GM13977 (cell line): Measurements from ENCODE around the gene TTC9C.

Experiments
- DNase-seq: peaks from one replicate; pipeline ENCODE4 v3.0.0; 2012; ENCODE audit warnings: low spot score
- in situ Hi-C: fragments of 300-500 bp; cut with MboI; formaldehyde crosslinking; loops from one replicate; pipeline ENCODE4 v1.12.0; 2022; ENCODE audit warnings: low sequenced_read_pairs, low pct_unique_long_range_greater_than_20kb, mixed read lengths, inconsistent platforms; ENCODE audit not compliant: unreplicated experiment
- TF ChIP-seq, protein P1 (sequence below): IDR thresholded peaks from 2 replicates; pipeline ENCODE4 v1.5.1; 2012; ENCODE audit warnings: mild to moderate bottlenecking, control low read depth; ENCODE audit not compliant: insufficient read depth; ENCODE audit errors: extremely low read depth, missing control alignments

Gene TTC9C, protein sequence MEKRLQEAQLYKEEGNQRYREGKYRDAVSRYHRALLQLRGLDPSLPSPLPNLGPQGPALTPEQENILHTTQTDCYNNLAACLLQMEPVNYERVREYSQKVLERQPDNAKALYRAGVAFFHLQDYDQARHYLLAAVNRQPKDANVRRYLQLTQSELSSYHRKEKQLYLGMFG

DNA sequence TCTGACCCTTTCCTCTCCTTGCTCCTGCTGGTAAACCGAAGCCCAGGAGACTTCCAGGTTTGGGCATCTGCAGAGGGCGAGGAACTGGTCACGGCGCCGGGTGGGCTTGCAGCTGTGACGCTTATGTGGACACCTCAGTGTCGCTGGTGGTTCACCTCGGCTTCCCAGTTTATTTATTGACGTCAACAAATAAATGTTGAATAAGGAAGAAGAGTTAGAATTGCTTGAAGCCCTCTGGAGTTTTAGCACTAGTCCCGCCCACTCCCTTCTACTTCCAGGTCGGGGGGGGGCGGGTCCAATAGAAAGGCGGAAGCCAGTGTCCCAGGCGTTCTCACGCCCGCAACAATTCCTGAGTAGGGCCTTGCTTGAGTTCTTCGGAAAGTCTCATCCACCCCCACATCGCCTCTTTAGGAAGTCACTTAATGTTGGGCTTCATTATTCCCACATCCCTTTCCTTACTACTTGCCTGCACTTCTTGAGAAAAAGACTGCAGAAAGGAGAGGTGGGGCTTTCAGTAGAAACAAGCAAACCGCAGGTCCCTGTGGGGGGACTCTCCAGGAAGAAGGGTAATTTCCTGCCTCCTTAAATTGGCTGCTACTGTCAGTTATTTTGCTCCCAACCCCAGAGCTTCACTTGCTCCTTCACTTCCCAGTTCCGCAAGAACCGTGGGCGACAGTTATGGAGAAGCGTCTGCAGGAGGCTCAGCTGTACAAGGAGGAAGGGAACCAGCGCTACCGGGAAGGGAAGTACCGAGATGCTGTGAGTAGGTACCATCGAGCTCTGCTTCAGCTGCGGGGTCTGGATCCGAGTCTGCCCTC lies at the start of gene TTC9C:
TSS of gene TTC9C (plus strand) at position 316 of the 818 bp plus-strand sequence. CDS start at position 679, 363 bp downstream.
- DNase-seq = peak; percentile 77
- TF ChIP-seq, protein P1, sequence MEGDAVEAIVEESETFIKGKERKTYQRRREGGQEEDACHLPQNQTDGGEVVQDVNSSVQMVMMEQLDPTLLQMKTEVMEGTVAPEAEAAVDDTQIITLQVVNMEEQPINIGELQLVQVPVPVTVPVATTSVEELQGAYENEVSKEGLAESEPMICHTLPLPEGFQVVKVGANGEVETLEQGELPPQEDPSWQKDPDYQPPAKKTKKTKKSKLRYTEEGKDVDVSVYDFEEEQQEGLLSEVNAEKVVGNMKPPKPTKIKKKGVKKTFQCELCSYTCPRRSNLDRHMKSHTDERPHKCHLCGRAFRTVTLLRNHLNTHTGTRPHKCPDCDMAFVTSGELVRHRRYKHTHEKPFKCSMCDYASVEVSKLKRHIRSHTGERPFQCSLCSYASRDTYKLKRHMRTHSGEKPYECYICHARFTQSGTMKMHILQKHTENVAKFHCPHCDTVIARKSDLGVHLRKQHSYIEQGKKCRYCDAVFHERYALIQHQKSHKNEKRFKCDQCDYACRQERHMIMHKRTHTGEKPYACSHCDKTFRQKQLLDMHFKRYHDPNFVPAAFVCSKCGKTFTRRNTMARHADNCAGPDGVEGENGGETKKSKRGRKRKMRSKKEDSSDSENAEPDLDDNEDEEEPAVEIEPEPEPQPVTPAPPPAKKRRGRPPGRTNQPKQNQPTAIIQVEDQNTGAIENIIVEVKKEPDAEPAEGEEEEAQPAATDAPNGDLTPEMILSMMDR = no peak
- in situ Hi-C loops = no loop called here

- DNase-seq = peak; percentile 93
- TF ChIP-seq, protein P1 = no peak
- in situ Hi-C loops = no loop called here
Observed at GRCh38 chr11:62678770-62679696, 49.3 kb upstream of the TTC9C start, which contains the start of gene UBXN1. UBXN1 (minus strand) TSS chr11:62679073; CDS start chr11:62678923, 150 bp downstream.

- TF ChIP-seq, protein P1 = peak; percentile 55
- peak; percentile 75 for DNase-seq
- in situ Hi-C loops = no loop called here
Observed at GRCh38 chr11:62680825-62681240, 47.5 kb upstream of the TTC9C start.

GRCh38 chr11:62682518-62682917 lies 45.8 kb upstream of the TTC9C start:
- TF ChIP-seq, protein P1 = no peak
- in situ Hi-C loops = no loop called here
- no peak for DNase-seq

- no peak for DNase-seq
- TF ChIP-seq, protein P1 = no peak
- in situ Hi-C loops = no loop called here
Observed at GRCh38 chr11:62687508-62688396, 40.5 kb upstream of the TTC9C start.

GRCh38 chr11:62688491-62688890 lies 39.8 kb upstream of the TTC9C start:
- DNase-seq = no peak
- in situ Hi-C loops = no loop called here
- TF ChIP-seq, protein P1 = no peak
